Ishikawa (cell line): Measurements from ENCODE around the gene PLXNB2.
A peak's percentile ranks its signal among the peaks of the same experiment; 100 is the strongest.

ENCODE experiments used
- CEBPB ChIP-seq: IDR thresholded peaks from 2 replicates; pipeline ENCODE4 v1.6.1; 2012
- EP300 ChIP-seq: IDR thresholded peaks from 2 replicates; pipeline ENCODE4 v1.6.1; 2012; ENCODE audit warnings: borderline replicate concordance
- MAX ChIP-seq: IDR thresholded peaks from 2 replicates; pipeline ENCODE4 v1.6.1; 2012
- NFIC ChIP-seq: IDR thresholded peaks from 2 replicates; pipeline ENCODE4 v1.6.1; 2012
- TCF12 ChIP-seq: IDR thresholded peaks from 2 replicates; pipeline ENCODE4 v1.6.1; 2012; ENCODE audit warnings: low read depth

- TF ChIP-seq MAX (0 out of 2 replicates have a peak, but pooled peaks have one; percentile 1), TCF12 (no peak), CEBPB (no peak), NFIC (no peak), EP300 (no peak)
Observed at GRCh38 chr22:50260434-50260800, 47.0 kb downstream of the PLXNB2 start.
